ENCODE data around the gene GCK.

DNA sequence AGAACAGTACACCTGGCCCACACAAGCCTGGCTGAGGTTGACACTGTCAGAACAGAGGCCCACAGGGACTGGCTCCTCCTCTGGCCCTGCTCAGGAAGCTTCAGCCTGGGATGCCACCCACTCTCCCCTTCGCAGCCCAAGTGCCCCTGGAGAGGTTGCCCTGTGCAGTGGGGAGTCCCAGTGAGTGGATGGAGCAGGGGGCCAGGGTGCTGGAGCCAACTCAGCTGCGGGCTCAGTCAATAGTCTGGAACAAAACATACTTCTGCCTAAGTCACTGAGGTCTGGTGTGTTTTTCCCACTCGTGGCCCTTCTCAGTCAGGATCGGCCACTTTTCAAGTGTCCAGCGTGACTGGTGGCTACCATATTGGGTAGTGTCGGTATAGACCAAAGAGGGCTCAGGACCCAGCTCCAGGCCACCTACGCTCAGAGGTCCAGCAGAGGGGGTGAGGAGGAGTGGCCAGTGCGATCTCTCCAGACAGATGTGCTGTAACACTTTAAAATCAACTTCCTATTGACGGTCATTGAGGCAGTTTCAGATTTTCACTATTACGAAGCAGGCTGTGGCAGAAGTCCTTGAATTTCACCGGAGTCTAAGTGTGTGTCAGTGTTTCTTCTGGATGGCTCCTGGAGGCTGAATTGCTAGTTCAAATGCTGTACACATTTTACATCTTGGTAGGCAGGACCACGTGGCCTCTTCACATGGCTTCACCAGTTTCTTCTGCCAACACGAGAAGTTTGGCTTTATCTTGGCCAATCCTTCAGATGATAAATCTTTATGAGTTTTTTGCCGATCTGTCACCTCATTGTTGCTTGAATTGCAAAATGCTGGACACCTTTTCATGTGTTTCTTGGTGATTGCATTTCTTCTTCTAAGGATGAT is 994 bp upstream of the GCK start:
- TF ChIP-seq, protein P1, sequence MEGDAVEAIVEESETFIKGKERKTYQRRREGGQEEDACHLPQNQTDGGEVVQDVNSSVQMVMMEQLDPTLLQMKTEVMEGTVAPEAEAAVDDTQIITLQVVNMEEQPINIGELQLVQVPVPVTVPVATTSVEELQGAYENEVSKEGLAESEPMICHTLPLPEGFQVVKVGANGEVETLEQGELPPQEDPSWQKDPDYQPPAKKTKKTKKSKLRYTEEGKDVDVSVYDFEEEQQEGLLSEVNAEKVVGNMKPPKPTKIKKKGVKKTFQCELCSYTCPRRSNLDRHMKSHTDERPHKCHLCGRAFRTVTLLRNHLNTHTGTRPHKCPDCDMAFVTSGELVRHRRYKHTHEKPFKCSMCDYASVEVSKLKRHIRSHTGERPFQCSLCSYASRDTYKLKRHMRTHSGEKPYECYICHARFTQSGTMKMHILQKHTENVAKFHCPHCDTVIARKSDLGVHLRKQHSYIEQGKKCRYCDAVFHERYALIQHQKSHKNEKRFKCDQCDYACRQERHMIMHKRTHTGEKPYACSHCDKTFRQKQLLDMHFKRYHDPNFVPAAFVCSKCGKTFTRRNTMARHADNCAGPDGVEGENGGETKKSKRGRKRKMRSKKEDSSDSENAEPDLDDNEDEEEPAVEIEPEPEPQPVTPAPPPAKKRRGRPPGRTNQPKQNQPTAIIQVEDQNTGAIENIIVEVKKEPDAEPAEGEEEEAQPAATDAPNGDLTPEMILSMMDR (conservative IDR thresholded peaks at IDR 0.05 in 1 of 2, IDR thresholded peaks at IDR 0.05 in 1 of 2; ENCODE audit: extremely low read depth in 1 of 2, insufficient read depth in 1 of 2, low read depth in 1 of 2, low read length in 2 of 2) = no peak
- no peak for TF ChIP-seq EZH2 (IDR thresholded peaks at IDR 0.05; ENCODE audit: borderline replicate concordance, low read length)

Data from mammary epithelial cell (primary cell).